Osteocyte (in vitro differentiated cells): ENCODE measurements around the gene VPREB1. TPM values are rescaled to one million over a fixed set of nuclear protein-coding genes. Genes with fewer than 3 reads are reported as not detected.

Source experiments
- DNase-seq: peaks from one replicate; pipeline ENCODE4 v3.0.0; 2021; ENCODE audit warnings: mixed read lengths; ENCODE audit not compliant: unreplicated experiment; ENCODE audit errors: extremely low spot score
- H3K27ac Mint-ChIP-seq: one replicate; pipeline ENCODE4 v1.8.0; 2021; ENCODE audit warnings: mild to moderate bottlenecking, mixed read lengths; ENCODE audit not compliant: unreplicated experiment
- H3K27me3 Mint-ChIP-seq: one replicate; pipeline ENCODE4 v1.8.0; 2021; ENCODE audit warnings: mixed read lengths; ENCODE audit not compliant: unreplicated experiment
- H3K36me3 Mint-ChIP-seq: one replicate; pipeline ENCODE4 v1.8.0; 2021; ENCODE audit warnings: mixed read lengths; ENCODE audit not compliant: unreplicated experiment
- H3K4me1 Mint-ChIP-seq: one replicate; pipeline ENCODE4 v1.8.0; 2021; ENCODE audit warnings: mixed read lengths; ENCODE audit not compliant: unreplicated experiment
- H3K4me3 Mint-ChIP-seq: one replicate; pipeline ENCODE4 v1.8.0; 2021; ENCODE audit warnings: mild to moderate bottlenecking, moderate library complexity, mixed read lengths; ENCODE audit not compliant: unreplicated experiment
- H3K9me3 Mint-ChIP-seq: one replicate; pipeline ENCODE4 v1.8.0; 2021; ENCODE audit warnings: mixed read lengths; ENCODE audit not compliant: unreplicated experiment
- CTCF ChIP-seq: fragments of 200-600 bp; sonication (generic); IDR thresholded peaks from 2 replicates; pipeline ENCODE4 v1.5.0; 2021; ENCODE audit warnings: antibody characterized with exemption, mild to moderate bottlenecking, moderate library complexity
- total RNA-seq: library from RNA; stranded (reverse); gene quantifications from 2 replicates; pipeline ENCODE4 v1.2.1, GENCODE V29; 2021

Gene VPREB1
- total RNA-seq, 1 donor from 2014 or later = not detected

GRCh38 chr22:22239311-22239939 is 5.2 kb upstream of the VPREB1 start:
- TF ChIP-seq CTCF = no peak

GRCh38 chr22:22241554-22241898 is 3.1 kb upstream of the VPREB1 start:
- Mint-ChIP-seq H3K27me3 (peaks cover 42% of the 10 kb centered on the region), H3K9me3 (no peaks in the 10 kb centered on the region), H3K36me3 (no peaks in the 10 kb centered on the region), H3K4me3 (no peak overlapping the region), H3K4me1 (no peaks in the 10 kb centered on the region), H3K27ac (no peak overlapping the region)
- no peak for TF ChIP-seq CTCF
- DNase-seq = no peak

More at GRCh38 chr22:22239311-22239939, 5.2 kb upstream of the VPREB1 start:
- Mint-ChIP-seq H3K9me3 (no peaks in the 10 kb centered on the region), H3K27ac (no peak overlapping the region), H3K36me3 (no peaks in the 10 kb centered on the region), H3K27me3 (peaks cover 34% of the 10 kb centered on the region), H3K4me3 (no peak overlapping the region), H3K4me1 (no peaks in the 10 kb centered on the region)
- DNase-seq = no peak

- Mint-ChIP-seq H3K27ac (no peak overlapping the region), H3K36me3 (no peaks in the 10 kb centered on the region), H3K4me3 (no peak overlapping the region), H3K9me3 (no peaks in the 10 kb centered on the region), H3K4me1 (no peaks in the 10 kb centered on the region), H3K27me3 (peaks cover 43% of the 10 kb centered on the region)
- no peak for TF ChIP-seq CTCF
- no peak for DNase-seq
Measured at GRCh38 chr22:22242488-22242887, 2.1 kb upstream of the VPREB1 start.

GRCh38 chr22:22243033-22243680 is 1.4 kb upstream of the VPREB1 start:
- no peaks in the 10 kb centered on the region for H3K9me3 Mint-ChIP-seq
- H3K4me3 Mint-ChIP-seq = no peak overlapping the region
- peaks cover 43% of the 10 kb centered on the region for H3K27me3 Mint-ChIP-seq
- H3K4me1 Mint-ChIP-seq = no peaks in the 10 kb centered on the region
- no peaks in the 10 kb centered on the region for H3K36me3 Mint-ChIP-seq
- no peak overlapping the region for H3K27ac Mint-ChIP-seq
- no peak for DNase-seq
- no peak for TF ChIP-seq CTCF

GRCh38 chr22:22245256-22245909 is 797 bp downstream of the VPREB1 start:
- DNase-seq = no peak
- peaks cover 52% of the 10 kb centered on the region for H3K27me3 Mint-ChIP-seq
- no peaks in the 10 kb centered on the region for H3K4me1 Mint-ChIP-seq
- TF ChIP-seq CTCF = no peak
- H3K36me3 Mint-ChIP-seq = no peaks in the 10 kb centered on the region
- H3K4me3 Mint-ChIP-seq = no peak overlapping the region
- H3K27ac Mint-ChIP-seq = no peak overlapping the region
- no peaks in the 10 kb centered on the region for H3K9me3 Mint-ChIP-seq
